ENCODE data around the gene ALOX15.
"Not testable (repeated sequence)": the region's sequence is repeated elsewhere in the genome, so short reads cannot be mapped to it uniquely, and the experiment has no call there.

ALOX15 gene

GRCh38 chr17:4633643-4634042, 7.8 kb downstream of the ALOX15 start:
- H3K4me3 ChIP-seq (ENCODE audit: low read length) = no peak overlapping the region
- H3K9me3 ChIP-seq (ENCODE audit: insufficient read depth, low read depth, low read length) = no peaks in the 10 kb centered on the region
- 93% methylated on average over 2 of the region's 2 CpGs for WGBS
- H3K4me1 ChIP-seq (ENCODE audit: insufficient read depth, low read length) = peaks cover 22% of the 10 kb centered on the region
- H3K36me3 ChIP-seq (ENCODE audit: insufficient read depth, low read length) = no peaks in the 10 kb centered on the region
- H3K27ac ChIP-seq (ENCODE audit: low read depth, low read length) = no peak overlapping the region
- H3K27me3 ChIP-seq (ENCODE audit: insufficient read depth, low read length) = peaks cover 33% of the 10 kb centered on the region
- H3K9ac ChIP-seq (ENCODE audit: low read depth, low read length) = no peak overlapping the region

DNA sequence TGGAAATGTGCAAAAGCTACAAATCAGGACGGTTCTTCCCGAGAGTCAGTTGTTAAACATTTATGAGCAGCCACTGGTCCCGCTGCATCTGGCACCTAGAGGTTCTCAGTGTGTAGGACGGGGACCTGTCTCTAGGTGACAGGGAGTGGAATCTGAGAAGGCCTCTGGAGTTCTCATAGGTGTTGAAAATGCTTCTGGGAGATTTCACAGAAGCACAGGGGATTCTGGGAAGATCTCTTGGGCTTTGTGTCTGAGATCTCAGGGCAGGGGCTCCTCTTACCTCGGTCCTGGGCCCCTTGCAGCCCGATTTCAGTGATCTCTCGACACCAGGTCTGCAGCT, 8.9 kb downstream of the ALOX15 start:
- peaks cover 22% of the 10 kb centered on the region for H3K4me1 ChIP-seq (ENCODE audit: insufficient read depth, low read length)
- no peak overlapping the region for H3K4me3 ChIP-seq (ENCODE audit: low read length)

DNA sequence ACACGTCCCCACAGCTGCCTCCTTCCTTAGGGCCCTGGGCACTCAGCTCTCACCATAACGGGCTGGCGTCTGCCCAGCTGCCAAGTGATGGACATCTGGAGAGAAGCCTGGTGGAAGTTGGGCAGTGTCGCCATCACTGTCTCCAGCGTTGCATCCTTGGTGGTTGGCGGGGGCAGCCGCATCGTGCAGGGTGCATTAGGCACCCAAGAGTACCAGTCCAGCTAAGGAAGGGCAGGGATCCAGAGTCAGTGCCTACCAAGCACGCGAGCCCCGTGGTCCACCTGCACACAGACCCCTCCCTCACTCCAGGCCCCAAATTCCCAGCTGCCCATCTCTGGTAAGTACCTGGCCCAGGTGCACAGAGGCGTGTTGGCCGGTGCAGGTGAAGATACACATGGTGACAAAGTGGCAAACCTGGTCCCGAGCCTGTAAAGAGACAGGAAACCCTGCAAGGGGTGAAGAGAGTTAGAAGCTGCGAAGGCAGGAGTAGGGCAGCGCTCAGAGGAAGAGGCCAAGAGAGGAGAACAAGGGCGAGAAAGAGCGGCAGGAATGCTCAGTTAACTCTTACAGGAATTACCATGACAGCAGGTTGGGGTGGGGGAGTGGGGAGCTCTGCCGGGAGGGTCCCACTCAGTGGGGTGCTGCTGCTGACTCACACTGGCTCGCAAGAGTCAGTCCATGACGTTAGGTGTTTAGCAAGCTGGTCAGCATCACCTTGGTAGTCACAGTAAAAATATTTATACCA, 9.5 kb downstream of the ALOX15 start:
- H3K9ac ChIP-seq (ENCODE audit: low read depth, low read length) = no peak overlapping the region
- no peak overlapping the region for H3K4me3 ChIP-seq (ENCODE audit: low read length)
- H3K36me3 ChIP-seq (ENCODE audit: insufficient read depth, low read length) = no peaks in the 10 kb centered on the region
- H3K27me3 ChIP-seq (ENCODE audit: insufficient read depth, low read length) = peaks cover 20% of the 10 kb centered on the region
- peaks cover 22% of the 10 kb centered on the region for H3K4me1 ChIP-seq (ENCODE audit: insufficient read depth, low read length)
- 61% methylated on average over 21 of the region's 21 CpGs for WGBS
- no peaks in the 10 kb centered on the region for H3K9me3 ChIP-seq (ENCODE audit: insufficient read depth, low read depth, low read length)
- peak overlapping the region; percentile 50; the same call in 1 of the 2 replicates for H3K27ac ChIP-seq (ENCODE audit: low read depth, low read length)

More for the DNA sequence above, 8.9 kb downstream of the ALOX15 start:
- Histone ChIP-seq H3K9ac (ENCODE audit: low read depth, low read length) (no peak overlapping the region), H3K9me3 (ENCODE audit: insufficient read depth, low read depth, low read length) (no peaks in the 10 kb centered on the region), H3K36me3 (ENCODE audit: insufficient read depth, low read length) (no peaks in the 10 kb centered on the region), H3K27me3 (ENCODE audit: insufficient read depth, low read length) (peaks cover 25% of the 10 kb centered on the region), H3K27ac (ENCODE audit: low read depth, low read length) (no peak overlapping the region; the same call in 1 of the 2 replicates)
- 64% methylated on average over 7 of the region's 7 CpGs for WGBS

DNA sequence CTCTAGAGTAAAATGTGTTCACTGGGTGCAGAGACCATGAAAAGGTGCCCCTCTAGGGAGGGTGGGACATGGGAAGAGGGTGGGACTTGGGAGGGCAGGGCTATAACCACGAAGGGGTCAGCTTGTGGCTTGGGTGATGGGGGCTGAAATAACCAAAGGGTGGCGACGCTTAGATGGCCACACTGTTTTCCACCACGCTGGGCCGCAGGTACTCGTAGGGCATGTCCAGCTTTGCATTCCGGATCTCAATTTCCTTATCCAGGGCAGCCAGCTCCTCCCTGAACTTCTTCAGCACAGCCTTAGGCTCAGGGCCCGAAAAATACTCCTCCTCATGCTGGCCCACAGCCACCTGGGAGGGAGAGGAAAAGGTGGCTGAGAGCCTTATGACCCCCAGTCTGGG, 10.0 kb downstream of the ALOX15 start:
- Histone ChIP-seq H3K36me3 (ENCODE audit: insufficient read depth, low read length) (no peaks in the 10 kb centered on the region), H3K4me1 (ENCODE audit: insufficient read depth, low read length) (peaks cover 22% of the 10 kb centered on the region), H3K27ac (ENCODE audit: low read depth, low read length) (no peak overlapping the region), H3K27me3 (ENCODE audit: insufficient read depth, low read length) (peaks cover 15% of the 10 kb centered on the region), H3K9me3 (ENCODE audit: insufficient read depth, low read depth, low read length) (no peaks in the 10 kb centered on the region), H3K9ac (ENCODE audit: low read depth, low read length) (no peak overlapping the region), H3K4me3 (ENCODE audit: low read length) (no peak overlapping the region)
- WGBS = 91% methylated on average over 8 of the region's 8 CpGs

GRCh38 chr17:4626734-4627256, 14.7 kb downstream of the ALOX15 start:
- no peak overlapping the region for H3K4me3 ChIP-seq (ENCODE audit: low read length)
- no peak overlapping the region for H3K9ac ChIP-seq (ENCODE audit: low read depth, low read length)
- WGBS = 92% methylated on average over 4 of the region's 4 CpGs
- H3K4me1 ChIP-seq (ENCODE audit: insufficient read depth, low read length) = peaks cover under 1% of the 10 kb centered on the region; the same call in 1 of the 2 replicates
- H3K36me3 ChIP-seq (ENCODE audit: insufficient read depth, low read length) = no peaks in the 10 kb centered on the region
- H3K27me3 ChIP-seq (ENCODE audit: insufficient read depth, low read length) = no peaks in the 10 kb centered on the region
- no peaks in the 10 kb centered on the region for H3K9me3 ChIP-seq (ENCODE audit: insufficient read depth, low read depth, low read length)
- no peak overlapping the region for H3K27ac ChIP-seq (ENCODE audit: low read depth, low read length)

DNA sequence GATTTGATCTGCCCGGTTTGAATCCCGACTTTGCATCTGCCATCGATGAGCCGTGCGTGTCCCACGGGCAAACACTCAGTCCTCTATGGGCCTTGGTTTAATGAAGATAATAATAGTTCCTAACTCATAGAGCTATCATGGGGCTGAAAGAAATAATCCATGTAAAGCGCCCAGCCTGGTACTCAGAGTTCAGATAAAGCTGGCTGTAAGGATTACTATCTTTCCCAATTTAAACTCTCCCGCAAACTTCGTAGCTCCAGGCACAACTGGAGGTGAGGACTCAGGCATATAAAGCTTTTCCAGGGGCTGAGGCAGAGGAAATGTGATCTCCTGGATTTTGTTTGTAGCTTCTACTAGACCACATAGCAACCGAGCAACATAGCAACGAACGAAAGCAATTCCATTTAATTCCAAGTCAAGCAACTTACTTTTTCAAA, 16.3 kb downstream of the ALOX15 start:
- 94% methylated on average over 12 of the region's 12 CpGs for WGBS
- Histone ChIP-seq H3K4me3 (ENCODE audit: low read length) (no peak overlapping the region), H3K9me3 (ENCODE audit: insufficient read depth, low read depth, low read length) (no peaks in the 10 kb centered on the region), H3K36me3 (ENCODE audit: insufficient read depth, low read length) (no peaks in the 10 kb centered on the region), H3K9ac (ENCODE audit: low read depth, low read length) (no peak overlapping the region), H3K27me3 (ENCODE audit: insufficient read depth, low read length) (no peaks in the 10 kb centered on the region), H3K4me1 (ENCODE audit: insufficient read depth, low read length) (no peaks in the 10 kb centered on the region), H3K27ac (ENCODE audit: low read depth, low read length) (no peak overlapping the region)

DNA sequence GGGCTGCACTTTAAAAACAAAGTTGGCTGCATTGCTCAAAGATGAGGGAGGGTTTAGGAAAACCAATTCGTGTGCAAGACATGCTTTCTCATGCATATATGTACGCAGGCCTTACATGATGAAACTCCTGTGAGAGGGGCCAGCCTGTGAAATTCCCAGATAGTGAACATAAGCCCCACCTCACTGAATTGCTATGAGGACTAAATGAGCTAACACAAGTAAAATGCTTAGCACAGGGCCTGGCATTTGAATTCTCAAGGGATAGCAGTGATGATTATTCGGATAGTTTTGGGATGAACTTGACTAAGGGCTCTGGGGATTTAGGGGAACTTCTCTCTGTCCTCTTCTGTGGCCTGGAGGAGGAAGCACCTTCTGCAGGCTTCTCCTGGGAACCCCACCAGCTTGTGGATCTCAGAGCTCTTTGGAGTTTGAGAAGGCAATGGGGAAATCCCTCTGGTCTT, 17.0 kb downstream of the ALOX15 start:
- H3K9me3 ChIP-seq (ENCODE audit: insufficient read depth, low read depth, low read length); H3K36me3 ChIP-seq (ENCODE audit: insufficient read depth, low read length); H3K4me1 ChIP-seq (ENCODE audit: insufficient read depth, low read length); H3K27me3 ChIP-seq (ENCODE audit: insufficient read depth, low read length); H3K4me3 ChIP-seq (ENCODE audit: low read length); H3K27ac ChIP-seq (ENCODE audit: low read depth, low read length); H3K9ac ChIP-seq (ENCODE audit: low read depth, low read length): not testable (repeated sequence)
- 64% methylated on average over 3 of the region's 3 CpGs for WGBS

DNA sequence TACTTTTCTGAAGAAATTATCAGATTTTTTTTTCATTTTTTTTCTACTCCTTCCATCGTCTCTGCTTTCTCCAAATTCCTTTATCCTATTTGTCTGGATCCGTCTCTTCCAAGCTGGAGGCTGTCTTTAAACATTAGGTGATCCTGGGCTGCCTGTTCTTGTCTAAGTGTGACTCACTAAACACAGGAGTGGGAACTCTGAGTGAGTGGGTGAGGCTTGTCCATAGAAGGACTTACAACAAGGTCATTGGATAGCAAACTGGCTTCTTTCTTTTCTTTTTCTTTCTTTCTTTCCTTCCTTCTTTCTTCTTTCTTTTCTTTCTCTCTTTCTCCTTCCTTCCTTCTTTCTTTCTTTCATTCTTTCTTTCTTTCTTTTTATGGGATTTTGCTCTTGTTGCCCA, 18.2 kb downstream of the ALOX15 start:
- WGBS = 92% methylated on average over 2 of the region's 2 CpGs

GRCh38 chr17:4622375-4622774, 19.1 kb downstream of the ALOX15 start:
- WGBS = 90% methylated on average over 1 of the region's 1 CpG
- H3K27ac ChIP-seq (ENCODE audit: low read depth, low read length) = no peak overlapping the region
- no peak overlapping the region for H3K4me3 ChIP-seq (ENCODE audit: low read length)
- no peaks in the 10 kb centered on the region for H3K36me3 ChIP-seq (ENCODE audit: insufficient read depth, low read length)
- no peaks in the 10 kb centered on the region for H3K27me3 ChIP-seq (ENCODE audit: insufficient read depth, low read length)
- H3K4me1 ChIP-seq (ENCODE audit: insufficient read depth, low read length) = peaks cover 7% of the 10 kb centered on the region; the same call in 1 of the 2 replicates
- H3K9ac ChIP-seq (ENCODE audit: low read depth, low read length) = no peak overlapping the region
- H3K9me3 ChIP-seq (ENCODE audit: insufficient read depth, low read depth, low read length) = no peaks in the 10 kb centered on the region

More for the DNA sequence above, 18.2 kb downstream of the ALOX15 start:
- Histone ChIP-seq H3K4me3 (ENCODE audit: low read length) (no peak overlapping the region), H3K27ac (ENCODE audit: low read depth, low read length) (no peak overlapping the region), H3K27me3 (ENCODE audit: insufficient read depth, low read length) (no peaks in the 10 kb centered on the region), H3K36me3 (ENCODE audit: insufficient read depth, low read length) (no peaks in the 10 kb centered on the region), H3K9ac (ENCODE audit: low read depth, low read length) (no peak overlapping the region), H3K9me3 (ENCODE audit: insufficient read depth, low read depth, low read length) (no peaks in the 10 kb centered on the region), H3K4me1 (ENCODE audit: insufficient read depth, low read length) (no peaks in the 10 kb centered on the region)

GRCh38 chr17:4620531-4621101, 20.9 kb downstream of the ALOX15 start:
- Histone ChIP-seq H3K4me1 (ENCODE audit: insufficient read depth, low read length) (peaks cover 7% of the 10 kb centered on the region; the same call in 1 of the 2 replicates), H3K4me3 (ENCODE audit: low read length) (no peak overlapping the region), H3K27ac (ENCODE audit: low read depth, low read length) (no peak overlapping the region), H3K9ac (ENCODE audit: low read depth, low read length) (no peak overlapping the region), H3K9me3 (ENCODE audit: insufficient read depth, low read depth, low read length) (no peaks in the 10 kb centered on the region), H3K36me3 (ENCODE audit: insufficient read depth, low read length) (no peaks in the 10 kb centered on the region), H3K27me3 (ENCODE audit: insufficient read depth, low read length) (no peaks in the 10 kb centered on the region)
- 92% methylated on average over 4 of the region's 4 CpGs for WGBS

DNA sequence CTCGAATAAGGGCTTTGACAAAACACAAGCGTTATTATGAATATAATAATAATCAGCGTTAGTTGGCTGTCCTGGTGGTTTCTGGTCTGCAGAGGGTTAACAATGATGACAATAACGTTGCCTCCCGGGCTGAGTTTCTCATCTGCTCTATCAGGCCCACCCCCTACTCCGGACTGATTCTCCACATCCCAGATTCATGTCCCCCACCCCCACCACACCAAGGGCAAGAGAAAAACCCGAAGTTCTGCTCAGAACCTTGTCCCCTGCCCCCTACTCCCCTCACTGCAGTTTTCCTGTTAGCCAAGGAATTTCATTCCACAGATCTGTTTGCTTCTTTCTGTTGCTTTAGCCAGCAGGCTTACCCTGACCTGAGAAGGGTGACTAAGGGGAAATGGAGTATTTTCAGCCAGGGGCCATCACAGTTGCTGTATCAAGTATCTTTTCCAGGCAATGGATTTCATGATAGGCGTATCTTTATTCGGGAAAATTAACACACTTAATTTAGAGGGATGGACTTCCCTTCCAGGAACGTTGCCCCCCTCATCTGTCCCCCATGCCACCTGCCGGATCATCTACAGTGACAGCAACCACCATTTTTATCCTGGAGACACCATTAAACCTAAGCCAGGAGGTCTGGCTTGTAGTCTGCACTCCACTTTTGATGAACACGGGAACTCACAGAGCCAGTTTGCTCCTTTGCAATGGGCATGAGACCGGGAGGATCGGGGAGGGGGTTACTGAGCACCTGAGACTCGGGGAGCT, 23.7 kb downstream of the ALOX15 start:
- Histone ChIP-seq H3K36me3 (ENCODE audit: insufficient read depth, low read length) (no peaks in the 10 kb centered on the region), H3K27ac (ENCODE audit: low read depth, low read length) (no peak overlapping the region), H3K9me3 (ENCODE audit: insufficient read depth, low read depth, low read length) (no peaks in the 10 kb centered on the region), H3K27me3 (ENCODE audit: insufficient read depth, low read length) (no peaks in the 10 kb centered on the region), H3K4me1 (ENCODE audit: insufficient read depth, low read length) (peaks cover 7% of the 10 kb centered on the region; the same call in 1 of the 2 replicates), H3K9ac (ENCODE audit: low read depth, low read length) (no peak overlapping the region), H3K4me3 (ENCODE audit: low read length) (no peak overlapping the region)
- WGBS = 68% methylated on average over 15 of the region's 15 CpGs

Data from HUES64 (cell line).